Measurements from ENCODE around the gene PRKD3. TPM values are rescaled to one million over a fixed set of nuclear protein-coding genes. Genes with fewer than 3 reads are reported as not detected.

PRKD3 gene
- total and polyA plus RNA-seq, 10 donors = 12.2 to 78.4 (median 61.2) TPM

DNA sequence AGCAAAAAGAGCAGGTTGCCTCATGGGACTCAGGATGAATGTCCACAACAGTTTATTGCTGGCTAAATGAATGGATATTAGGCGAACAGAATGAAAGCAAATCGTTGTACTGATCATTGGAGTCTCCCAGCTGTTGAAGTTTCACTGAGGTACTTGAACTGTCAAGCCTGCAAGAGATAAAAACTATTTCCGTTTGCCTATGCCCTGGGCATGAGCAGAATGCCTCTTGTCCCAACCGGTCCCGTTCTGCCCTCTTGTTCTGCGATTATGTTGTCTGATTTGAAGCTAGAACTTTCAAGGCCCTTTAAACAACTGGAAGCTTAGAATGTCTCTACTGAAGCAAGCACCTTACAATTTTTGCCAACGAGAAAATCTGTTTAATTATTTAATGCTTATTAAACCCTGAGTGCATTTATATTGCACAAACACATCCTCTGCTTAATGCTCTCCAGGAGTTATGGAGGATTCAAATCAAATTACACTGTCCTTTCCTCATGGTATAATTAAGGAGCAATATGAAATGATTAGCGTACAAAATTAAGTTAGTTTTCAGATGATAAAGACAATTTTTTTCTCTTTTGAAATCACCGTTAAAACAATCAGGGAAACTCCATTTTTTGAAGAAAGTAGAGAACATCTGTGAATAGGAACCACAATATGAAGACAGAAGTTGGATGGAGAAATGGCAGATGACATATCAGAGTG is 37.5 kb upstream of the PRKD3 start:
- intact Hi-C loops (cut with DNase I; ENCODE audit: low total_unique reads) = no loop called here
- Histone ChIP-seq H3K9me3 (no peaks in the 10 kb centered on the region), H3K4me1 (peaks cover 0 to 10% (median 2%) of the 10 kb centered on the region in 6 donors), H3K27ac (no peak overlapping the region), H3K27me3 (replicated peaks in 1 of 7) (no peaks in the 10 kb centered on the region), H3K36me3 (peaks cover 0 to 33% (median 0%) of the 10 kb centered on the region in 6 donors), H3K4me3 (no peak overlapping the region)
- 89 to 95% (median 91%) methylated on average over 9 of the region's 9 CpGs for WGBS, 5 donors
- no peak for DNase-seq
- TF ChIP-seq, protein P1, sequence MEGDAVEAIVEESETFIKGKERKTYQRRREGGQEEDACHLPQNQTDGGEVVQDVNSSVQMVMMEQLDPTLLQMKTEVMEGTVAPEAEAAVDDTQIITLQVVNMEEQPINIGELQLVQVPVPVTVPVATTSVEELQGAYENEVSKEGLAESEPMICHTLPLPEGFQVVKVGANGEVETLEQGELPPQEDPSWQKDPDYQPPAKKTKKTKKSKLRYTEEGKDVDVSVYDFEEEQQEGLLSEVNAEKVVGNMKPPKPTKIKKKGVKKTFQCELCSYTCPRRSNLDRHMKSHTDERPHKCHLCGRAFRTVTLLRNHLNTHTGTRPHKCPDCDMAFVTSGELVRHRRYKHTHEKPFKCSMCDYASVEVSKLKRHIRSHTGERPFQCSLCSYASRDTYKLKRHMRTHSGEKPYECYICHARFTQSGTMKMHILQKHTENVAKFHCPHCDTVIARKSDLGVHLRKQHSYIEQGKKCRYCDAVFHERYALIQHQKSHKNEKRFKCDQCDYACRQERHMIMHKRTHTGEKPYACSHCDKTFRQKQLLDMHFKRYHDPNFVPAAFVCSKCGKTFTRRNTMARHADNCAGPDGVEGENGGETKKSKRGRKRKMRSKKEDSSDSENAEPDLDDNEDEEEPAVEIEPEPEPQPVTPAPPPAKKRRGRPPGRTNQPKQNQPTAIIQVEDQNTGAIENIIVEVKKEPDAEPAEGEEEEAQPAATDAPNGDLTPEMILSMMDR (IDR thresholded peaks at IDR 0.05 in 8 of 11, conservative IDR thresholded peaks at IDR 0.05 in 3 of 11) = no peak
- TF ChIP-seq POLR2A (IDR thresholded peaks at IDR 0.05) (no peak), POLR2AphosphoS5 (IDR thresholded peaks at IDR 0.05) (no peak)

DNA sequence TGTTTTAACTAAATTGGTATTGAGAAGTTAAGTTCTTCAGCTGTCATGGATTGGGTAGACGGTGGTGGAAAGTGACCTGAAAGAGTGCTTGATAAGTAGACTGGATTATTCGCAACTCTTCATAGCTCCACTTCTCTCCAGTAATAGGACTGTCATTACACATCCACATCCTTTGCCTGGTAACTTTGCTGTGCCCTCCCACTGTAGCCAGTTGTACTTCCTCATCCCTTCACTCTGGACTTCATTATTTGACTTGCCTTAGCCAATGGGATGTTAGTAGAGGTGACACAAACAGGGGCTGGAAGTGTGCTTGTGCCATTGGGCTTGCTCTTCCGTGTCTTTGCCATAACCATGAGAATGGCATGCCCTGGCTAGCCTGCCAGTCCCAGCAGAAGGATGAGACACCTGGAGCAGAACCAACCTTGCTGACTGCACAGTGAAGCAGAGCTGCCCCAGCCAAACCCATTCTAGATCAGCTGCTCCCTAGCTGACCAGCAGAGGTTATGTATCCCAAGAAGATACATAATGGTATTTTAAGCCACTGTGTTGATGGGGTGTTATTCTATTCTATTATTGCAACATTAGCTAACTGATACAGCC is 36.7 kb upstream of the PRKD3 start:
- no peak overlapping the region for H3K4me3 ChIP-seq
- H3K36me3 ChIP-seq = peaks cover 0 to 27% (median 0%) of the 10 kb centered on the region in 6 donors
- H3K4me1 ChIP-seq = peaks cover 0 to 1% (median 0%) of the 10 kb centered on the region in 6 donors
- 91 to 98% (median 96%) methylated on average over 3 of the region's 3 CpGs for WGBS, 5 donors
- no peaks in the 10 kb centered on the region for H3K9me3 ChIP-seq
- no peak for TF ChIP-seq POLR2AphosphoS5 (IDR thresholded peaks at IDR 0.05)
- TF ChIP-seq, protein P1 (IDR thresholded peaks at IDR 0.05 in 8 of 11, conservative IDR thresholded peaks at IDR 0.05 in 3 of 11) = no peak
- no peak for TF ChIP-seq POLR2A (IDR thresholded peaks at IDR 0.05)
- DNase-seq = no peak
- no peaks in the 10 kb centered on the region for H3K27me3 ChIP-seq (replicated peaks in 1 of 7)
- no peak overlapping the region for H3K27ac ChIP-seq
- intact Hi-C loops (cut with DNase I; ENCODE audit: low total_unique reads) = no loop called here

DNA sequence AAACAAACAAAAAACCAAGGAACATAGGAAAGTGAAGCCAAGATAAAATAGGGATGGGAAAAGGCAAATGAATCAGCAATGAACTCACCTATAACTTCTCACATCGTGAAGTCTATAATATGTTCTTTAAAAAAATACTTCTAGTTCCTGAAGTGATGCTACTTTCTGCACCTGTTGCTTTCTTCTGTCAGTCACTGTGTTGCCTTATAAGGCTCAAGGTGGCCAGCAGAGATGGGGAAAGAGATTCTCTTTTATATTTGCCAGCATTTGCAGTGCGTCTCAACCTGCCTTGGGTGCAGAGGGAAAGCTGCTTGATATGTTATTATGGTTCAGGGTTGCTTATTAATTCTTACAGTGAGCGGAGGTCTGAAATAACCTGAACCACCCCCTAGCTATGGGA is 33.8 kb upstream of the PRKD3 start:
- WGBS, 5 donors = 91 to 96% (median 94%) methylated on average over 3 of the region's 3 CpGs
- intact Hi-C loops (cut with DNase I; ENCODE audit: low total_unique reads) = no loop called here
- Histone ChIP-seq H3K36me3 (peaks cover 0 to 49% (median 0%) of the 10 kb centered on the region in 6 donors), H3K4me1 (no peaks in the 10 kb centered on the region), H3K4me3 (no peak overlapping the region), H3K9me3 (no peaks in the 10 kb centered on the region), H3K27me3 (replicated peaks in 1 of 7) (no peaks in the 10 kb centered on the region), H3K27ac (no peak overlapping the region)
- TF ChIP-seq, protein P1 (IDR thresholded peaks at IDR 0.05 in 8 of 11, conservative IDR thresholded peaks at IDR 0.05 in 3 of 11) = no peak
- no peak for TF ChIP-seq POLR2A (IDR thresholded peaks at IDR 0.05)
- no peak for TF ChIP-seq POLR2AphosphoS5 (IDR thresholded peaks at IDR 0.05)
- DNase-seq = no peak

DNA sequence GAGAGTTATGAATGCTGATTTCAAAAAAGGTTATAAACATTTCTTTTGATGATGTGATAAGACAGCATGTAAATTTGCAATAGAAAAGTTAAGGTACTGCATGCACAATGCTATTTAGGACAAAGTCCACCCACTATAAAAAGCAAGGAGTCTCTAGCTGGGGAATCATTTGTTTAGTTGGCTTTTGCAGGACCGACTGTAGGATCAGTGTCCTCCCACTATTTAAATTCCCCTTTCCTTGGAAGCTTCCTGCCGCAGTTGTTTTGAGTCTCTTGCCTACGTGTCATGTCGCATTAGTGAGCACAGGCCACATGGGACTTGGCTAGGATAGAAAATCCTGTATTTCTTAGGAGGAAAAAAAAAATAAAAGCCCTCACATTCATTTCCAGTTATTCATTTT is 32.9 kb upstream of the PRKD3 start:
- Histone ChIP-seq H3K9me3 (no peaks in the 10 kb centered on the region), H3K36me3 (peaks cover 0 to 53% (median 0%) of the 10 kb centered on the region in 6 donors), H3K27ac (no peak overlapping the region), H3K4me1 (no peaks in the 10 kb centered on the region), H3K4me3 (no peak overlapping the region), H3K27me3 (replicated peaks in 1 of 7) (no peaks in the 10 kb centered on the region)
- TF ChIP-seq POLR2A (IDR thresholded peaks at IDR 0.05) = no peak
- TF ChIP-seq, protein P1 (IDR thresholded peaks at IDR 0.05 in 8 of 11, conservative IDR thresholded peaks at IDR 0.05 in 3 of 11) = no peak
- TF ChIP-seq POLR2AphosphoS5 (IDR thresholded peaks at IDR 0.05) = no peak
- intact Hi-C loops (cut with DNase I; ENCODE audit: low total_unique reads) = no loop called here
- DNase-seq = no peak
- 61 to 85% (median 78%) methylated on average over 4 of the region's 4 CpGs for WGBS, 5 donors

Data from spleen (tissue), 11 donors.